ENCODE results near the gene TUBA4A.

DNA sequence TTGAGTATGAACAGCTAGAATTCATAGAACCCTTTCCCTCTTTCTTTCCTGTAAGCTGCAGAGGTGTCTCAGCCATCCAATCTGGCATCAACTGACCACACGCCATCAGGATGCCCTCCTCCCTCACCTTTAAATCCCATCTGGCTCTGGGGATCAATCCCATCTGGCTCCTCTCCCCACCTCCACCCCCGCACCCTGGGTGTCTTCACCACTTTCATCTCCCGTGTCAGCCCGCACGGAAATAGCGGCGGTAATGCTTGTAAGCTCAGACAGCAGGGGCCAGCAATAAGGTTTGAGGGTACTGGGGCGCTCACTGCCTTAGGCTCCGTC, 1.2 kb downstream of the TUBA4A start:
- no peak for TF ChIP-seq CTCF (IDR thresholded peaks at IDR 0.05)
- no peak for TF ChIP-seq ZFX (IDR thresholded peaks at IDR 0.05; ENCODE audit: borderline replicate concordance)
